ENCODE results near the gene KLHL10.
A peak's percentile ranks its signal among the peaks of the same experiment; 100 is the strongest.

Gene KLHL10

GRCh38 chr17:41885733-41886132, 48.1 kb downstream of the KLHL10 start:
- 87% methylated on average over 6 of the region's 6 CpGs for whole genome bisulfite sequencing

GRCh38 chr17:41888332-41888965, 50.8 kb downstream of the KLHL10 start:
- H3K36me3 ChIP-seq (ENCODE audit: control insufficient read depth in 1 of 2, insufficient read depth in 2 of 2, low read depth in 1 of 2, low read length in 2 of 2) = peaks cover 82 to 96% of the 10 kb centered on the region in 2 experiments
- H3K23ac ChIP-seq (ENCODE audit: low read length in 2 of 2) = no peak overlapping the region
- no peaks in the 10 kb centered on the region for H3K27me3 ChIP-seq (ENCODE audit: control insufficient read depth in 1 of 2, insufficient read depth in 1 of 2, low read length in 2 of 2)
- no peak overlapping the region for H3K4ac ChIP-seq (ENCODE audit: low read depth in 1 of 2, low read length in 2 of 2)
- no peak overlapping the region for H3K4me2 ChIP-seq (ENCODE audit: low read length, poor library complexity, severe bottlenecking)
- no peak overlapping the region for H2AK5ac ChIP-seq (ENCODE audit: low read length, severe bottlenecking)
- no peak for DNase-seq
- H4K8ac ChIP-seq (ENCODE audit: low read length) = no peak overlapping the region
- H2BK15ac ChIP-seq (ENCODE audit: low read depth, poor library complexity, severe bottlenecking) = no peak overlapping the region
- no peak overlapping the region for H3K14ac ChIP-seq (ENCODE audit: low read length in 2 of 2)
- peaks cover 7% of the 10 kb centered on the region for H3K4me1 ChIP-seq (ENCODE audit: control insufficient read depth, insufficient read depth, low read depth, low read length)
- no peak overlapping the region for H2BK5ac ChIP-seq (ENCODE audit: low read depth, low read length, poor library complexity, severe bottlenecking)
- 100% methylated on average over 6 of the region's 6 CpGs for WGBS
- H4K91ac ChIP-seq (ENCODE audit: low read length) = no peak overlapping the region
- H2AFZ ChIP-seq (ENCODE audit: low read depth, low read length) = no peak overlapping the region
- peaks cover 45% of the 10 kb centered on the region for H3K79me1 ChIP-seq (replicated peaks; ENCODE audit: low read length, poor library complexity, severe bottlenecking)
- H2BK12ac ChIP-seq (ENCODE audit: low read length in 2 of 2) = no peak overlapping the region
- no peak overlapping the region for H3K4me3 ChIP-seq (ENCODE audit: insufficient read depth in 1 of 2, low read depth in 1 of 2, low read length in 2 of 2)
- H3K9me3 ChIP-seq (ENCODE audit: control insufficient read depth, low read length) = no peaks in the 10 kb centered on the region
- no peak overlapping the region for H2BK120ac ChIP-seq (ENCODE audit: low read depth, low read length)
- H3K27ac ChIP-seq (ENCODE audit: low read length, poor library complexity, severe bottlenecking) = no peak overlapping the region
- H3K18ac ChIP-seq (ENCODE audit: low read depth in 1 of 2, low read length in 2 of 2) = no peak overlapping the region
- H3K9ac ChIP-seq (ENCODE audit: low read length) = no peak overlapping the region

More at GRCh38 chr17:41885733-41886132, 48.1 kb downstream of the KLHL10 start:
- Histone ChIP-seq H3K4me2 (ENCODE audit: low read length, poor library complexity, severe bottlenecking) (no peak overlapping the region), H4K8ac (ENCODE audit: low read length) (no peak overlapping the region), H2BK15ac (ENCODE audit: low read depth, poor library complexity, severe bottlenecking) (no peak overlapping the region), H3K27me3 (ENCODE audit: control insufficient read depth in 1 of 2, insufficient read depth in 1 of 2, low read length in 2 of 2) (no peaks in the 10 kb centered on the region), H2BK120ac (ENCODE audit: low read depth, low read length) (no peak overlapping the region), H3K27ac (ENCODE audit: low read length, poor library complexity, severe bottlenecking) (no peak overlapping the region), H3K9me3 (ENCODE audit: control insufficient read depth, low read length) (no peaks in the 10 kb centered on the region), H2BK12ac (ENCODE audit: low read length in 2 of 2) (peak overlapping the region in 1 of 2 experiments; percentile 61), H3K18ac (ENCODE audit: low read depth in 1 of 2, low read length in 2 of 2) (no peak overlapping the region), H3K36me3 (ENCODE audit: control insufficient read depth in 1 of 2, insufficient read depth in 2 of 2, low read depth in 1 of 2, low read length in 2 of 2) (peaks cover 79 to 94% of the 10 kb centered on the region in 2 experiments), H3K9ac (ENCODE audit: low read length) (no peak overlapping the region), H3K79me1 (replicated peaks; ENCODE audit: low read length, poor library complexity, severe bottlenecking) (peaks cover 36% of the 10 kb centered on the region), H2AK5ac (ENCODE audit: low read length, severe bottlenecking) (peak overlapping the region; percentile 5), H3K4me3 (ENCODE audit: insufficient read depth in 1 of 2, low read depth in 1 of 2, low read length in 2 of 2) (no peak overlapping the region), H3K4ac (ENCODE audit: low read depth in 1 of 2, low read length in 2 of 2) (no peak overlapping the region), H3K23ac (ENCODE audit: low read length in 2 of 2) (peak overlapping the region in 1 of 2 experiments; percentile 68), H2AFZ (ENCODE audit: low read depth, low read length) (no peak overlapping the region), H2BK5ac (ENCODE audit: low read depth, low read length, poor library complexity, severe bottlenecking) (no peak overlapping the region), H3K4me1 (ENCODE audit: control insufficient read depth, insufficient read depth, low read depth, low read length) (peaks cover 4% of the 10 kb centered on the region), H4K91ac (ENCODE audit: low read length) (no peak overlapping the region), H3K14ac (ENCODE audit: low read length in 2 of 2) (no peak overlapping the region)
- no peak for DNase-seq

GRCh38 chr17:41891135-41892020, 53.8 kb downstream of the KLHL10 start:
- DNase-seq = no peak
- no peak overlapping the region for H3K4ac ChIP-seq (ENCODE audit: low read depth in 1 of 2, low read length in 2 of 2)
- no peak overlapping the region for H2AFZ ChIP-seq (ENCODE audit: low read depth, low read length)
- H4K8ac ChIP-seq (ENCODE audit: low read length) = no peak overlapping the region
- H2BK120ac ChIP-seq (ENCODE audit: low read depth, low read length) = no peak overlapping the region
- H2BK5ac ChIP-seq (ENCODE audit: low read depth, low read length, poor library complexity, severe bottlenecking) = no peak overlapping the region
- H3K18ac ChIP-seq (ENCODE audit: low read depth in 1 of 2, low read length in 2 of 2) = peak overlapping the region in 1 of 2 experiments; percentile 26
- H3K4me1 ChIP-seq (ENCODE audit: control insufficient read depth, insufficient read depth, low read depth, low read length) = peaks cover 19% of the 10 kb centered on the region
- H3K79me1 ChIP-seq (replicated peaks; ENCODE audit: low read length, poor library complexity, severe bottlenecking) = peaks cover 35% of the 10 kb centered on the region
- H2BK12ac ChIP-seq (ENCODE audit: low read length in 2 of 2) = no peak overlapping the region
- no peak overlapping the region for H3K9ac ChIP-seq (ENCODE audit: low read length)
- no peaks in the 10 kb centered on the region for H3K9me3 ChIP-seq (ENCODE audit: control insufficient read depth, low read length)
- no peak overlapping the region for H3K4me2 ChIP-seq (ENCODE audit: low read length, poor library complexity, severe bottlenecking)
- WGBS = 94% methylated on average over 4 of the region's 7 CpGs
- H2BK15ac ChIP-seq (ENCODE audit: low read depth, poor library complexity, severe bottlenecking) = no peak overlapping the region
- H2AK5ac ChIP-seq (ENCODE audit: low read length, severe bottlenecking) = no peak overlapping the region
- no peak overlapping the region for H4K91ac ChIP-seq (ENCODE audit: low read length)
- no peaks in the 10 kb centered on the region for H3K27me3 ChIP-seq (ENCODE audit: control insufficient read depth in 1 of 2, insufficient read depth in 1 of 2, low read length in 2 of 2)
- H3K27ac ChIP-seq (ENCODE audit: low read length, poor library complexity, severe bottlenecking) = peak overlapping the region; percentile 15
- H3K23ac ChIP-seq (ENCODE audit: low read length in 2 of 2) = no peak overlapping the region
- peaks cover 82 to 83% of the 10 kb centered on the region in 2 experiments for H3K36me3 ChIP-seq (ENCODE audit: control insufficient read depth in 1 of 2, insufficient read depth in 2 of 2, low read depth in 1 of 2, low read length in 2 of 2)
- no peak overlapping the region for H3K4me3 ChIP-seq (ENCODE audit: insufficient read depth in 1 of 2, low read depth in 1 of 2, low read length in 2 of 2)
- no peak overlapping the region for H3K14ac ChIP-seq (ENCODE audit: low read length in 2 of 2)

- Histone ChIP-seq H3K18ac (ENCODE audit: low read depth in 1 of 2, low read length in 2 of 2) (peak overlapping the region in 1 of 2 experiments; percentile 26), H3K4ac (ENCODE audit: low read depth in 1 of 2, low read length in 2 of 2) (no peak overlapping the region)
Observed at GRCh38 chr17:41892021-41892376, 54.4 kb downstream of the KLHL10 start.

More at GRCh38 chr17:41892021-41892376, 54.4 kb downstream of the KLHL10 start:
- H3K27me3 ChIP-seq (ENCODE audit: control insufficient read depth in 1 of 2, insufficient read depth in 1 of 2, low read length in 2 of 2) = no peaks in the 10 kb centered on the region
- no peak overlapping the region for H3K23ac ChIP-seq (ENCODE audit: low read length in 2 of 2)
- H4K8ac ChIP-seq (ENCODE audit: low read length) = no peak overlapping the region
- H3K27ac ChIP-seq (ENCODE audit: low read length, poor library complexity, severe bottlenecking) = peak overlapping the region; percentile 13
- peaks cover 33% of the 10 kb centered on the region for H3K79me1 ChIP-seq (replicated peaks; ENCODE audit: low read length, poor library complexity, severe bottlenecking)
- H2AK5ac ChIP-seq (ENCODE audit: low read length, severe bottlenecking) = no peak overlapping the region
- H2BK15ac ChIP-seq (ENCODE audit: low read depth, poor library complexity, severe bottlenecking) = no peak overlapping the region
- H4K91ac ChIP-seq (ENCODE audit: low read length) = no peak overlapping the region
- DNase-seq = no peak
- no peak overlapping the region for H3K9ac ChIP-seq (ENCODE audit: low read length)
- no peak overlapping the region for H2AFZ ChIP-seq (ENCODE audit: low read depth, low read length)
- no peak overlapping the region for H3K4me2 ChIP-seq (ENCODE audit: low read length, poor library complexity, severe bottlenecking)
- peaks cover 20% of the 10 kb centered on the region for H3K4me1 ChIP-seq (ENCODE audit: control insufficient read depth, insufficient read depth, low read depth, low read length)
- no peak overlapping the region for H2BK5ac ChIP-seq (ENCODE audit: low read depth, low read length, poor library complexity, severe bottlenecking)
- H3K14ac ChIP-seq (ENCODE audit: low read length in 2 of 2) = no peak overlapping the region
- H3K4me3 ChIP-seq (ENCODE audit: insufficient read depth in 1 of 2, low read depth in 1 of 2, low read length in 2 of 2) = no peak overlapping the region
- H2BK12ac ChIP-seq (ENCODE audit: low read length in 2 of 2) = no peak overlapping the region
- H2BK120ac ChIP-seq (ENCODE audit: low read depth, low read length) = no peak overlapping the region
- WGBS = over 99% methylated on average over 4 of the region's 4 CpGs
- peaks cover 82 to 83% of the 10 kb centered on the region in 2 experiments for H3K36me3 ChIP-seq (ENCODE audit: control insufficient read depth in 1 of 2, insufficient read depth in 2 of 2, low read depth in 1 of 2, low read length in 2 of 2)
- no peaks in the 10 kb centered on the region for H3K9me3 ChIP-seq (ENCODE audit: control insufficient read depth, low read length)

All from mesenchymal stem cell (in vitro differentiated cells and primary cell).